ENCODE measurements around the gene ZNF322. TPM values are rescaled to one million over a fixed set of nuclear protein-coding genes. Genes with fewer than 3 reads are reported as not detected.
"Not testable (repeated sequence)": the region's sequence is repeated elsewhere in the genome, so short reads cannot be mapped to it uniquely, and the experiment has no call there.

ZNF322 gene, protein sequence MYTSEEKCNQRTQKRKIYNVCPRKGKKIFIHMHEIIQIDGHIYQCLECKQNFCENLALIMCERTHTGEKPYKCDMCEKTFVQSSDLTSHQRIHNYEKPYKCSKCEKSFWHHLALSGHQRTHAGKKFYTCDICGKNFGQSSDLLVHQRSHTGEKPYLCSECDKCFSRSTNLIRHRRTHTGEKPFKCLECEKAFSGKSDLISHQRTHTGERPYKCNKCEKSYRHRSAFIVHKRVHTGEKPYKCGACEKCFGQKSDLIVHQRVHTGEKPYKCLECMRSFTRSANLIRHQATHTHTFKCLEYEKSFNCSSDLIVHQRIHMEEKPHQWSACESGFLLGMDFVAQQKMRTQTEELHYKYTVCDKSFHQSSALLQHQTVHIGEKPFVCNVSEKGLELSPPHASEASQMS
- 10.4 and 11.3 TPM in 2 replicates for total RNA-seq

DNA sequence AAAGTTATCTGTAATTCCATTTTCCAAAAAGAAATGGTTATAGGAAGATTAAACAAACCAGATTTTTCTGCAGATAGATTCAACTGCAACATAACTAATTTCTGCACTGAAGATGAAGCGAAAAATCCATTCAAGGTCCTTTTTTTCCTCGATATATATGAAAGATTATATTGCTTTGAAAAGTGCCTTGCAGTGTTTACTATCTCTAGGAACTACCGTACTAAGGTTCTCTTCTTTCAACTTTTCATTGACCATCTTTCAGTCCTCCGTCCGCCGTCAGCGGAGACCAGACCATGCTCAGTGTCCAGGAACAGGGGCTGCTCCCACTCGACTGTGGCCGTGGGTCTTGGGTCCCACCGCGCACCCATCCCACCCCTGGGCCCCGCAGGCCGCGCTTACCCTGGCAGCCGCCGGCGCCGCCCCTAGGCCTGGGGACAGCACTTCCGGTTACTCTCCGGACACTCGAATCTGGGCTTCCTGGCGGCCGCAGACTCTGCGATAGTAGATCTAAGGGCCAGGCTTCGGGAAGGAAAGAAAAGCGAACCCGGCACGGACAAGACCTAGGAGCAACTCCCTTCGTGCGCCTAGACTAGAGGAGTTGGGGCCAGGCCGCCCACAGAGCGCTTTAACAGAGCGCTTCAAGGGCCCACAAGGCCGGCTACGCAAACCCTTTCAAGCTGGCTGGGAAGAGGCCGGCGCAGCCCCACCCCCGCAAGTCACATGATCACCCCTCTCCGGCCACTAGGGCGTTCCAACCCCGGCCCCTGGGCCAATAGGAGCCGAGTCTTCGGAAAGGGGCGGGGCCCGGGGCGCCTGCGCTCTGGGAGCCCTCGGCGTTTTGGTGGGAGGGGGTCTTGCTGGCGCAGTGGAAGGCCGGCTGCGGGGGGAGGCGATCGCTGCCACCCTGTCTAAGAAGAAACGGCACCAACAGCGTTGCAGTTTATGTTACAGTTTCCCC is at the start of gene ZNF322:
TSS of gene ZNF322 (minus strand) at position 705 of the 958 bp plus-strand sequence. CDS start 21,193 bp downstream, outside the sequence.
- H3K27me3 Mint-ChIP-seq (ENCODE audit: low read depth) = peaks cover 16% of the 10 kb centered on the region
- no peaks in the 10 kb centered on the region for H3K9me3 Mint-ChIP-seq
- intact Hi-C loops (cut with micrococcal nuclease) = loop anchor here (2.0 kb wide), 1 partner anchor 63 kb away; the partner anchor contains the start of gene ABT1
- peak; percentile 86 for DNase-seq (ENCODE audit: low spot score)
- H3K4me3 Mint-ChIP-seq (ENCODE audit: low read depth) = peak within 1 kb of the TSS; percentile 80
- H3K36me3 Mint-ChIP-seq (ENCODE audit: low read depth) = peaks cover 37% of the 10 kb centered on the region
- peak within 1 kb of the TSS; percentile 63 for H3K27ac Mint-ChIP-seq
- H3K4me1 Mint-ChIP-seq (ENCODE audit: low read depth) = peaks cover 25% of the 10 kb centered on the region

DNA sequence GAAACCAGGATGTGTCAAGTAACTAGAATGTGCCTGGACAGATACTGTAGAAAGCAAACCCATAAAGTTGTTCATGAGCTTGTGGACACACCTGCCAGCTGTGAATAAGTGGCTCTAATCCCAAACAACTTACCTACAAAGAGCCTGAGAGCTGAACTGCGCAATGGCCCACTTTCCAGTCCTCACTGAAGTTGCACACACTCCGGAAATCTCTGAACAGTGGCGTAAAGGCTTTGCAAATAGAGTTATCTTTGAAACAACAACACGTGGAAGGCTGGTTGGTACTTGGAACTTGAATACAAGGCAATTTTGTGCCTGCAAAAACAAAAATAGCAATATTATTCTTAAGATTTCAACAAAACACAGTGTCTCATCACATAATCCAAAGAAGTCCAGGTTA is 46.2 kb upstream of the ZNF322 start:
- intact Hi-C loops (cut with micrococcal nuclease); H3K9me3 Mint-ChIP-seq; DNase-seq (ENCODE audit: low spot score); H3K4me3 Mint-ChIP-seq (ENCODE audit: low read depth); H3K27me3 Mint-ChIP-seq (ENCODE audit: low read depth); H3K27ac Mint-ChIP-seq; H3K4me1 Mint-ChIP-seq (ENCODE audit: low read depth); H3K36me3 Mint-ChIP-seq (ENCODE audit: low read depth): not testable (repeated sequence)

DNA sequence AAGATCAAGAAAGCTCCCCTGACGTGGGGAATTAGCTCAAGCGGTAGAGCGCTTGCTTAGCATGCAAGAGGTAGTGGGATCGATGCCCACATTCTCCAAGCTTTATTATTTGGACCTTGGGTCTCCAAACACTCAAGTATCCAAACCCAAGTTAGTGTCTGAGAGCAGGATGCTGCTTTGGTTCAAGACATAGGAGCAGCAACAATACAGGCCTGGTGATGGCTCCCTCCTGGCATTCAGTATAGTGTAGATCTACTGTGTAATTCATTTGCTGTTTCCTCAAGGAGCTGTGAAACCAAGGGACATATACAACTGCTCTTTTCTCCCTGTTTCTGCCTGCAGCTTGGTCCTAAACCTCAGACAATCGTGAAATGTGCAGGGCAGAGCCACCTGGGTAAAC is 45.8 kb upstream of the ZNF322 start:
- H3K4me3 Mint-ChIP-seq (ENCODE audit: low read depth); intact Hi-C loops (cut with micrococcal nuclease); H3K4me1 Mint-ChIP-seq (ENCODE audit: low read depth); H3K36me3 Mint-ChIP-seq (ENCODE audit: low read depth); H3K27ac Mint-ChIP-seq; H3K27me3 Mint-ChIP-seq (ENCODE audit: low read depth); H3K9me3 Mint-ChIP-seq; DNase-seq (ENCODE audit: low spot score): not testable (repeated sequence)

DNA sequence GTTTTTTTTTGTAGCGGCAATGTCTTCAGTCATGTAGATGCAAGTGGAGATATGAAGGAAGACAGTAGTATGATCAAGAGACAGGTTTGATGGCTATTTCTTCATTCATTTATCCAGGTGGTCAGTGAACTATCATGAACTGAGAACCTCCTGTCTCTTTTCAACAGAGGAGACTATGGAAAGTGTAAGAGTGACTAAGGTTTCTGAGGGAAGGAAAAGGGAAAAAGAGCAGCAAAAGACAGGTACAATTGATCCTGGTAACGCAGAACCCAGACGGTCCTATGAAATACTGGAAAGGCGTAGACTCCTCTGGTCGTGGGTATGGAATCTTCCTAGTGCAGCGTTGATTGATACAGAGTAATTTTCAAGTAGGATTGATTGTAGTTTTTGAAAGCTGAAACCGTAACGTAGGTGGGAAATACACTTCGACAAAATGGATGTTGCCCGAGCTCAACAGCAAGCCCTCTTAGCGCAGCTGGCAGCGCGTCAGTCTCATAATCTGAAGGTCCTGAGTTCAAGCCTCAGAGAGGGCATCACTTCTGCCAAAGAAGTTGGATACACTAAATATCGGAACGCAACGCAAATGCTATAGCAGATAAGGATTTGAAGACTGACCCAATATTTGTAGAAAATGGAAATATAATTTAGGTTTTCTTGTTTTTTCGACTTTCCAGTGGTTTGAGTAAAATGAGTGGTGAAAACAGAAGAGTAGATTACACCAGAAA is 41.6 kb upstream of the ZNF322 start:
- H3K4me3 Mint-ChIP-seq (ENCODE audit: low read depth); H3K36me3 Mint-ChIP-seq (ENCODE audit: low read depth); H3K9me3 Mint-ChIP-seq; H3K4me1 Mint-ChIP-seq (ENCODE audit: low read depth); H3K27ac Mint-ChIP-seq; DNase-seq (ENCODE audit: low spot score); intact Hi-C loops (cut with micrococcal nuclease); H3K27me3 Mint-ChIP-seq (ENCODE audit: low read depth): not testable (repeated sequence)

DNA sequence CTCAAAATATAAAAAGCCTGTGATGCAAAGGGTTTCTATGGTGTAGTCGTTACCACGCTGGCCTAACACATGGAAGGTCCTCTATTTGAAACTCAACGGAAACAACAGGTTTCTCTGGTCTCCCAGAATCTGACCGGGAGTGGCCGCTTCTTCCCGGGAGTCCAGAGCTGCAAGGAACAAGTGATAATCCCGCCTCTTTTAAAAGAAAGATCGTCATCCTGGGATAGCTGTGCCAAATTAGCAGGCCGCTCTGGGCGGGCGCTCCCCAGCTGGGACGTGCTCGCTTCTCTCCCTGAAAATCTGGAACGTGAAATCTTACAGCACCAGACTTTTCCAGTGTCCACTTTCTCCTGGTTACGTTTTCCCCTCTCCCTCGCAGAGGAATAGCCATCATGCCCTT is 38.0 kb upstream of the ZNF322 start:
- DNase-seq (ENCODE audit: low spot score); H3K4me3 Mint-ChIP-seq (ENCODE audit: low read depth); H3K9me3 Mint-ChIP-seq; H3K36me3 Mint-ChIP-seq (ENCODE audit: low read depth); H3K4me1 Mint-ChIP-seq (ENCODE audit: low read depth); H3K27me3 Mint-ChIP-seq (ENCODE audit: low read depth); H3K27ac Mint-ChIP-seq; intact Hi-C loops (cut with micrococcal nuclease): not testable (repeated sequence)

DNA sequence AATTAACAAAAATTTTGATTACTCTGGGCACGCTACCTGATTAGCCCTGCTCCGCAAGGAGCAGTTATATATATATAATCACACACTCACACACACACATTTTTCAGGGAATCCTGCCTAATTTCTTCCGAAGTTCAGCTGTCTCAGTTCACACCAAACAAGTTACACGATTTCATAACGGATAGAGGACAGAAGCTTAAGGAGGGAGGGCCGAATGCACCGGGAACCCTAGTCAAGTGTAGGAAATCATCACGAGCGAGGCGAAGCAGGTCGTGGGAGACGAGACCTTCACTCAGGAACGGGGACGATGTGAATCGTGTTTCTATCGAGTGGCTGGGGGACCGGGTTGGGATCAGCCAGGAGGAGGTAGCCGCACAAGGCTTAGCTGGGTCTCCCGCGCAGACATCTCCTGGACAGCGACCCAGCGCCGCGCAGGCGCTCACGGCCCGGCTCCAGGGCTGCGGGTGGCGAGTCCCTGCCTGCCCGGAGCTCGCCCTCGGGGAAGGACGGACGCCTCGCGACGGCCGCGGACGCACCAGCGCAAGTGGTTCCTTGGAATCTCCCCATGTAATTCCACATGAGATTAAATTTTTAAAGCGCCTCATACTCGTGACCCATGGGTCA is 29.9 kb upstream of the ZNF322 start:
- DNase-seq (ENCODE audit: low spot score); intact Hi-C loops (cut with micrococcal nuclease); H3K9me3 Mint-ChIP-seq; H3K4me1 Mint-ChIP-seq (ENCODE audit: low read depth); H3K36me3 Mint-ChIP-seq (ENCODE audit: low read depth); H3K27ac Mint-ChIP-seq; H3K27me3 Mint-ChIP-seq (ENCODE audit: low read depth); H3K4me3 Mint-ChIP-seq (ENCODE audit: low read depth): not testable (repeated sequence)

DNA sequence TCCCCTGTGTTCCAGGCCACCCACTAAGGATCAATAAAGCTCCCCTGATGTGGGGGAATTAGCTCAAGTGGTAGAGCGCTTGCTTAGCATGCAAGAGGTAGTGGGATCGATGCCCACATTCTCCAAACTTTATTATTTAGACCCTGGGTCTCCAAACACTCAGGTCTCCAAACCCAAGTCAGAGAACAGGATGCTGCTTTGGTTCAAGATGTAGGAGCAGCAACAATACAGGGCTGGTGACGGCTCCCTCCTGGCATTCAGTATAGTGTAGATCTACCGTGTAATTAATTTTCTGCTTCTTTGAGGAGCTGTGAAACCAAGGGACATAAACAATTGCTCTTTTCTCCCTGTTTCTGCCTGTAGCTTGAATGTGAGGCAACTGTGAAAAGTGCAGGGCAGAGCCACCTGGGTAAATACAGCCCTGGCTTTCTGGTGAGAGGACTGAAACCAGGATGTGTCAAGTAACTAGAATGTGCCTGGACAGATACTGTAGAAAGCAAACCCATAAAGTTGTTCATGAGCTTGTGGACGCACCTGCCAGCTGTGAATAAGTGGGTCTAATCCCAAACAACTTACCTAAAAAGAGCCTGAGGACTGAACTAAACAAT is 23.0 kb upstream of the ZNF322 start:
- intact Hi-C loops (cut with micrococcal nuclease); H3K4me3 Mint-ChIP-seq (ENCODE audit: low read depth); H3K27ac Mint-ChIP-seq; H3K36me3 Mint-ChIP-seq (ENCODE audit: low read depth); H3K9me3 Mint-ChIP-seq; H3K4me1 Mint-ChIP-seq (ENCODE audit: low read depth); DNase-seq (ENCODE audit: low spot score); H3K27me3 Mint-ChIP-seq (ENCODE audit: low read depth): not testable (repeated sequence)

DNA sequence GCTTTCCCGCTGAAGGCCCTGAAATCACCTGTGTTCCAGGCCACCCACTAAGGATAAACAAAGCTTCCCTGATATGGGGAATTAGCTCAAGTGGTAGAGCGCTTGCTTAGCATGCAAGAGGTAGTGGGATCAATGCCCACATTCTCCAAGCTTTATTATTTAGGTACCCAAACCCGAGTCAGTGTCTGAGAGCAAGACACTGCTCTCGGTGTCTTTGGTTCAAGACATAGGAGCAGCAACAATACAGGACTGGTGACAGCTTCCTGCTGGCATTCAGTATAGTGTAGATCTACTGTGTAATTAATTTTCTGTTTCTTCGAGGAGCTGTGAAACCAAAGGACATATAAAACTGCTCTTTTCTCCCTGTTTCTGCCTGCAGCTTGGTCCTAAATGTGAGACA is 13.7 kb upstream of the ZNF322 start:
- H3K27ac Mint-ChIP-seq; H3K4me1 Mint-ChIP-seq (ENCODE audit: low read depth); DNase-seq (ENCODE audit: low spot score); H3K36me3 Mint-ChIP-seq (ENCODE audit: low read depth); intact Hi-C loops (cut with micrococcal nuclease); H3K4me3 Mint-ChIP-seq (ENCODE audit: low read depth); H3K9me3 Mint-ChIP-seq; H3K27me3 Mint-ChIP-seq (ENCODE audit: low read depth): not testable (repeated sequence)

DNA sequence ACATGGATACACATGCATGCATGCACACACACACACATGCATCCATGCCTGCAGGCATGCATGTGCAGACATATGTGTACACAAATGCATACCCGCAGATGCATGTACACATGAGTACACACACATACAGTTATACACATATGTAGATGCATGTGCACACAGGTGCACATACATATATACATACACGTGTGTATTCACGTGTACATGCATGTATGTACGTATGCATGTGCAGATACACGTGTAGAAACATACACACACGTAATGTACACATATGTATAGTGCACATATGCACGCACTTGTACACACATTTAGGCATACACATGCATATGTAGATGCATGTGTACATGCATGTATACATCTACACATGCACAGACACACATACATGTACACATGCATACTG is 11.0 kb upstream of the ZNF322 start:
- H3K9me3 Mint-ChIP-seq; H3K4me1 Mint-ChIP-seq (ENCODE audit: low read depth); H3K4me3 Mint-ChIP-seq (ENCODE audit: low read depth); intact Hi-C loops (cut with micrococcal nuclease); H3K27ac Mint-ChIP-seq; H3K27me3 Mint-ChIP-seq (ENCODE audit: low read depth); DNase-seq (ENCODE audit: low spot score); H3K36me3 Mint-ChIP-seq (ENCODE audit: low read depth): not testable (repeated sequence)

DNA sequence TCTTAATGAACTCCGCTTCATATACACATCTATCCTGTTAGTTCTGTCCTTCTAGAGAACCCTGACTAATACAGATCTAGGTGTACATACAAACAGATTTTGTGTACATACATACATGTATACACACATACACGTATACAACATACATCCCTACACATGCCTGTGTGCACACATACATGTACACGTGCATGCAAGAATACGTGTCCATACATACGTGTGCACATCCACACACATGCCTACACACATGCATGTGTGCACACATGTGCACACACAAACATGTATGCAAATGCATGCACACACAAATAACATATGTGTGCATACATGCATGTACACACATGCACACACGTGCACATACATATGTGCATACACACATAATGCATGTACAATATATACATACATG is 10.5 kb upstream of the ZNF322 start:
- H3K27ac Mint-ChIP-seq; H3K4me1 Mint-ChIP-seq (ENCODE audit: low read depth); intact Hi-C loops (cut with micrococcal nuclease); DNase-seq (ENCODE audit: low spot score); H3K4me3 Mint-ChIP-seq (ENCODE audit: low read depth); H3K36me3 Mint-ChIP-seq (ENCODE audit: low read depth); H3K9me3 Mint-ChIP-seq: not testable (repeated sequence)
- peaks cover 11% of the 10 kb centered on the region for H3K27me3 Mint-ChIP-seq (ENCODE audit: low read depth)

DNA sequence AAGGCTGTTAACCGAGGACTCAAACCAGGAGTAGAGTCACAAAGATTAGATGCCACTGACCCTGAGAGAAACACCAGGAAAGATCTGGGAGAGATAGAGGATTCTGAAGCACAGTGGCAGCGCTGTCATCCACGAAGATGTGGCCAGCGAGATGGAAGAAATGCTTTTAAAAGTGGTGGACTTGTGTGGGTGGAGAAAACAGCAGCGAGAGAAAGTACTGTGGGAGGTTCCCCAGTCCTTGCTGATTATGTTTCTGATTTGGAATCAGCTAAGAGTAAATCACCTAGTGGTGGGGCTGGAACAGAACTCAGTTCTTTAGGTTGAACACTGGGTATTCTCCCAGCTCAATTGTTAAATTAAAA is 435 bp upstream of the ZNF322 start:
- no peaks in the 10 kb centered on the region for H3K9me3 Mint-ChIP-seq
- H3K4me3 Mint-ChIP-seq (ENCODE audit: low read depth) = peak overlapping the region; percentile 80
- no peak for DNase-seq (ENCODE audit: low spot score)
- H3K4me1 Mint-ChIP-seq (ENCODE audit: low read depth) = peaks cover 25% of the 10 kb centered on the region
- peak overlapping the region; percentile 20 for H3K27ac Mint-ChIP-seq
- H3K27me3 Mint-ChIP-seq (ENCODE audit: low read depth) = peaks cover 16% of the 10 kb centered on the region
- H3K36me3 Mint-ChIP-seq (ENCODE audit: low read depth) = peaks cover 32% of the 10 kb centered on the region
- intact Hi-C loops (cut with micrococcal nuclease) = loop anchor here (2.0 kb wide), 1 partner anchor 63 kb away; the partner anchor contains the start of gene ABT1

DNA sequence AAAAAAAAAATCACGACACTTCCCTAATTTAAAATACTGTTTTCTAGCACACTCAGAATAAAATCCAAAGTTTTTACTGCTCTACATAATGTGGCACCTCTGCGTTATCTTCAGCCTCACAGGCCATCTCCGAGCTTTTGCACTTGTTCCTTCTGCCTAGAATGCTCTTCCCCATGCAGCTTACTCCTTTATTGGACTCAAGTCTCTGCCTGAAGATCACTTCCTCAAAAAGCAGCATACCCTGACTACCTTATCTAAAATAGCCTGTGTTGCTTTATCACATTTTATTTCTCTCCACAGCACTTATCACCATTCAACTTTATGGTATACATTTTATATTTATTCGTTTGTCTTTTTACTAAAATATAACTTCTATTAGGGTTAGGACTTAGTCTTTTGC is 2.3 kb downstream of the ZNF322 start:
- intact Hi-C loops (cut with micrococcal nuclease) = no loop called here
- H3K9me3 Mint-ChIP-seq = no peaks in the 10 kb centered on the region
- H3K27me3 Mint-ChIP-seq (ENCODE audit: low read depth) = peaks cover 8% of the 10 kb centered on the region
- peaks cover 25% of the 10 kb centered on the region for H3K4me1 Mint-ChIP-seq (ENCODE audit: low read depth)
- no peak overlapping the region for H3K27ac Mint-ChIP-seq
- DNase-seq (ENCODE audit: low spot score) = no peak
- H3K36me3 Mint-ChIP-seq (ENCODE audit: low read depth) = peaks cover 56% of the 10 kb centered on the region
- no peak overlapping the region for H3K4me3 Mint-ChIP-seq (ENCODE audit: low read depth)
